HepG2 (cell line): Measurements from ENCODE around the gene KCTD14. TPM values are rescaled to one million over a fixed set of nuclear protein-coding genes. Genes with fewer than 3 reads are reported as not detected.

Experiments used
- ARID3A ChIP-seq: IDR thresholded peaks from 2 replicates; pipeline ENCODE4 v1.6.1; 2012; ENCODE audit warnings: low read depth, low read length, improper control_type of control experiment
- CTCF ChIP-seq: sonication (generic); formaldehyde crosslinking; IDR thresholded peaks from 2 replicates; pipeline ENCODE4 v1.5.0; 2020; ENCODE audit warnings: mild to moderate bottlenecking, missing genetic modification reagents, moderate library complexity
- GLI4 ChIP-seq: sonication (generic); formaldehyde crosslinking; IDR thresholded peaks from 2 replicates; pipeline ENCODE4 v1.5.1; 2020; ENCODE audit warnings: missing genetic modification reagents, mild to moderate bottlenecking, moderate library complexity, borderline replicate concordance
- MIER2 ChIP-seq: IDR thresholded peaks from 2 replicates; pipeline ENCODE4 v1.6.1; 2016; ENCODE audit warnings: missing biosample characterization, missing genetic modification reagents
- MLXIP ChIP-seq: sonication (generic); formaldehyde crosslinking; IDR thresholded peaks from 2 replicates; pipeline ENCODE4 v1.9.0; 2021; ENCODE audit warnings: missing genetic modification reagents, borderline replicate concordance
- NFIC ChIP-seq: IDR thresholded peaks from 2 replicates; pipeline ENCODE4 v1.6.1; 2012; ENCODE audit warnings: mild to moderate bottlenecking, low read length, inconsistent platforms
- PATZ1 ChIP-seq: sonication (generic); formaldehyde crosslinking; IDR thresholded peaks from 2 replicates; pipeline ENCODE4 v1.4.0; 2020; ENCODE audit warnings: missing genetic modification reagents
- PHF20 ChIP-seq: sonication (generic); formaldehyde crosslinking; IDR thresholded peaks from 2 replicates; pipeline ENCODE4 v1.5.0; 2020; ENCODE audit warnings: mild to moderate bottlenecking, missing genetic modification reagents
- REPIN1 ChIP-seq: sonication (generic); formaldehyde crosslinking; IDR thresholded peaks from 2 replicates; pipeline ENCODE4 v1.8.0; 2022; ENCODE audit warnings: missing genetic modification reagents, low read depth, mild to moderate bottlenecking, borderline replicate concordance
- SAFB2 ChIP-seq: sonication (generic); formaldehyde crosslinking; IDR thresholded peaks from 2 replicates; pipeline ENCODE4 v1.5.1; 2020; ENCODE audit warnings: missing genetic modification reagents, low read depth, mild to moderate bottlenecking, borderline replicate concordance
- STAG1 ChIP-seq: sonication (generic); formaldehyde crosslinking; IDR thresholded peaks from 2 replicates; pipeline ENCODE4 v1.4.0; 2020; ENCODE audit warnings: missing genetic modification reagents
- YY1 ChIP-seq: IDR thresholded peaks from 2 replicates; pipeline ENCODE4 v1.6.1; 2011; ENCODE audit warnings: low read length, low read depth, moderate library complexity, mild to moderate bottlenecking; ENCODE audit not compliant: insufficient read depth, insufficient replicate concordance
- ZBTB38 ChIP-seq: sonication (generic); formaldehyde crosslinking; IDR thresholded peaks from 2 replicates; pipeline ENCODE4 v1.5.1; 2020; ENCODE audit warnings: mild to moderate bottlenecking, missing genetic modification reagents
- ZKSCAN1 ChIP-seq: fragments of 150-350 bp; IDR thresholded peaks from 2 replicates; pipeline ENCODE4 v1.6.1; 2014; ENCODE audit warnings: low read length
- ZNF414 ChIP-seq: sonication (generic); formaldehyde crosslinking; IDR thresholded peaks from 2 replicates; pipeline ENCODE4 v1.5.0; 2020; ENCODE audit warnings: missing genetic modification reagents
- ZNF431 ChIP-seq: sonication (generic); formaldehyde crosslinking; IDR thresholded peaks from 2 replicates; pipeline ENCODE4 v1.9.0; 2022; ENCODE audit warnings: missing genetic modification reagents, low read depth, mild to moderate bottlenecking, borderline replicate concordance
- ZNF83 ChIP-seq: sonication (generic); formaldehyde crosslinking; IDR thresholded peaks from 2 replicates; pipeline ENCODE4 v1.4.0; 2020; ENCODE audit warnings: missing genetic modification reagents, mild to moderate bottlenecking, borderline replicate concordance
- ZNF879 ChIP-seq: sonication (generic); formaldehyde crosslinking; IDR thresholded peaks from 2 replicates; pipeline ENCODE4 v1.8.1; 2023; ENCODE audit warnings: missing genetic modification reagents
- polyA plus RNA-seq, 8 experiments: library from polyadenylated mRNA; depleted of rRNA in 3 of 8; stranded (reverse) in 7 of 8; unstranded in 1 of 8; fragments of >200 nt; fragmentation: Illumina TruSeq in 4 of 8; extraction: Trizol in 4 of 8; gene quantifications; 2 replicates each; pipeline versions ENCODE4 v1.2.1 to v1.2.3, GENCODE V29; 2011 to 2016; ENCODE audit warnings: low read depth in 4 of 8, missing spikeins in 1 of 8, mixed read lengths in 1 of 8; ENCODE audit not compliant: insufficient read depth in 1 of 8
- total RNA-seq, 5 experiments: library from RNA; depleted of rRNA; stranded (reverse); fragments of >200 nt; fragmentation: Illumina TruSeq; extraction: Trizol; gene quantifications; 2 replicates each; pipeline ENCODE4 v1.2.3, GENCODE V29; 2016; ENCODE audit warnings: low read depth in 1 of 5

KCTD14 gene
- total and polyA plus RNA-seq, 2 of the 13 experiments (the other 11 are each of a cell fraction or from before 2014, with no cell fraction given), result 10.3 to 15.6 TPM

- peak; percentile 67; the same call in 1 of the 2 replicates for TF ChIP-seq ZNF431
- 0 out of 2 replicates have a peak, but pooled peaks have one; percentile 58 for TF ChIP-seq NFIC
- 0 out of 2 replicates have a peak, but pooled peaks have one; percentile 25 for TF ChIP-seq ARID3A
- TF ChIP-seq CTCF (CRISPR knock-in tag), result peak; percentile 95
- TF ChIP-seq MIER2 (CRISPR knock-in tag), result peak; percentile 37; the same call in 1 of the 2 replicates
- no peak for TF ChIP-seq PHF20
- TF ChIP-seq MLXIP (CRISPR knock-in tag), result no peak
- TF ChIP-seq SAFB2 (CRISPR knock-in tag), result peak; percentile 59; the same call in 1 of the 2 replicates
- TF ChIP-seq GLI4, result peak; percentile 61; the same call in 1 of the 2 replicates
- TF ChIP-seq ZNF83 (CRISPR knock-in tag), result 0 out of 2 replicates have a peak, but pooled peaks have one; percentile 55
- peak; percentile 72 for TF ChIP-seq YY1
- peak; percentile 89 for TF ChIP-seq STAG1 (CRISPR knock-in tag)
- peak; percentile 87 for TF ChIP-seq PATZ1 (CRISPR knock-in tag)
- no peak for TF ChIP-seq ZKSCAN1
- peak; percentile 67 for TF ChIP-seq REPIN1 (CRISPR knock-in tag)
- no peak for TF ChIP-seq ZNF879 (CRISPR knock-in tag)
- TF ChIP-seq ZNF414 (CRISPR knock-in tag), result peak; percentile 82; the same call in 1 of the 2 replicates
- TF ChIP-seq ZBTB38 (CRISPR knock-in tag), result peak; percentile 88
Measured at GRCh38 chr11:78045851-78046485, 22.9 kb upstream of the KCTD14 start (continued).
